ENCODE data around the gene FLOT2. TPM values are rescaled to one million over a fixed set of nuclear protein-coding genes. Genes with fewer than 3 reads are reported as not detected.

The FLOT2 gene
- total RNA-seq, 2 donors from 2014 or later: 92.1 to 125 TPM

DNA sequence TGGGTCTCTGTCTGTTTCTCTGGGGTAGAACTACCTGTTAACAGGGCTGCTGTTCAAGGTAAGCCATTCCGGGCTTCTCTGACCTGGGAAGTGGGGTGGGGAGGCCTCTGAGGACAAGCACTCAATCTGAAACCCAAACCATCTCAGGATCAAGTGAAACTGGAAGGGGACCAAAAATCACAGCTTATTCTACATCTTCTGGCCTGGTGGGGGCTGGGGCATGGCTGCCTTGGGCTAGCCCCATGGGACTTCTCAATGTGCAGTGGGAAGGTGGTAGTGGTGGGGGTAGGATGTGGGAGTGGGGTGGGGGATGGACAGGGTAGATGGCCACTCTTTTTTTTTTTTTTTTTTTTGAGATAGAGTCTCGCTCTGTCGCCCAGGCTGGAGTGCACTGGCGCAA lies 5.5 kb downstream of the FLOT2 start:
- TF ChIP-seq, protein P1, sequence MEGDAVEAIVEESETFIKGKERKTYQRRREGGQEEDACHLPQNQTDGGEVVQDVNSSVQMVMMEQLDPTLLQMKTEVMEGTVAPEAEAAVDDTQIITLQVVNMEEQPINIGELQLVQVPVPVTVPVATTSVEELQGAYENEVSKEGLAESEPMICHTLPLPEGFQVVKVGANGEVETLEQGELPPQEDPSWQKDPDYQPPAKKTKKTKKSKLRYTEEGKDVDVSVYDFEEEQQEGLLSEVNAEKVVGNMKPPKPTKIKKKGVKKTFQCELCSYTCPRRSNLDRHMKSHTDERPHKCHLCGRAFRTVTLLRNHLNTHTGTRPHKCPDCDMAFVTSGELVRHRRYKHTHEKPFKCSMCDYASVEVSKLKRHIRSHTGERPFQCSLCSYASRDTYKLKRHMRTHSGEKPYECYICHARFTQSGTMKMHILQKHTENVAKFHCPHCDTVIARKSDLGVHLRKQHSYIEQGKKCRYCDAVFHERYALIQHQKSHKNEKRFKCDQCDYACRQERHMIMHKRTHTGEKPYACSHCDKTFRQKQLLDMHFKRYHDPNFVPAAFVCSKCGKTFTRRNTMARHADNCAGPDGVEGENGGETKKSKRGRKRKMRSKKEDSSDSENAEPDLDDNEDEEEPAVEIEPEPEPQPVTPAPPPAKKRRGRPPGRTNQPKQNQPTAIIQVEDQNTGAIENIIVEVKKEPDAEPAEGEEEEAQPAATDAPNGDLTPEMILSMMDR (IDR thresholded peaks at IDR 0.05): no peak

DNA sequence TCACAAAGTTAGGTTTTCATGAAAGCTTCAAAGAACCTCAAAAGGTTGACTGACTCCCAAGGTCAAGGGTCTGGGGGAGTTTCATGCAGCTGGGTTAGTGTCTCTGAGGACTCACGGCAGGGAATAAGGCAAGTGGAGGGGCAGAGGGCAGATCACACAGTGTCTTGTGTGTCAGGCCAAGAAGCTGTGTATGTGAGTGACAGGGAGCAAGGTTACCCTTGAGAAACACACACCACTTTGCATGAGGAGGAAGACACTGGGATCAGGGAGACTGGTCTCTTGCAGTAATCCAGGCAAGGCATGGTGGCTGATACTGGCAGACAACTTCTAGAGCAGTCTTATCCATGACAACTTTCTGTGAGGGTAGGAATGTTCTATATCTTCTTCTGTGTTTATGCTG lies 6.3 kb downstream of the FLOT2 start:
- H3K4me3 ChIP-seq: no peak overlapping the region
- H3K36me3 ChIP-seq: no peaks in the 10 kb centered on the region
- DNase-seq: no peak
- H3K27me3 ChIP-seq: no peaks in the 10 kb centered on the region
- intact Hi-C loops (cut with DNase I): no loop called here
- no peak overlapping the region for H3K27ac ChIP-seq
- no peak overlapping the region for H3K9ac ChIP-seq (ENCODE audit: low read depth in 2 of 2, low read length in 2 of 2)
- H3K9me3 ChIP-seq: no peaks in the 10 kb centered on the region
- peaks cover 16% of the 10 kb centered on the region for H3K4me1 ChIP-seq
- TF ChIP-seq, protein P1 (IDR thresholded peaks at IDR 0.05): no peak

More for the DNA sequence above, 5.5 kb downstream of the FLOT2 start:
- intact Hi-C loops (cut with DNase I): no loop called here
- H3K4me1 ChIP-seq: peaks cover 16% of the 10 kb centered on the region
- DNase-seq: no peak
- no peaks in the 10 kb centered on the region for H3K9me3 ChIP-seq
- H3K27ac ChIP-seq: no peak overlapping the region
- no peaks in the 10 kb centered on the region for H3K36me3 ChIP-seq
- no peak overlapping the region for H3K9ac ChIP-seq (ENCODE audit: low read depth in 2 of 2, low read length in 2 of 2)
- no peaks in the 10 kb centered on the region for H3K27me3 ChIP-seq
- no peak overlapping the region for H3K4me3 ChIP-seq

DNA sequence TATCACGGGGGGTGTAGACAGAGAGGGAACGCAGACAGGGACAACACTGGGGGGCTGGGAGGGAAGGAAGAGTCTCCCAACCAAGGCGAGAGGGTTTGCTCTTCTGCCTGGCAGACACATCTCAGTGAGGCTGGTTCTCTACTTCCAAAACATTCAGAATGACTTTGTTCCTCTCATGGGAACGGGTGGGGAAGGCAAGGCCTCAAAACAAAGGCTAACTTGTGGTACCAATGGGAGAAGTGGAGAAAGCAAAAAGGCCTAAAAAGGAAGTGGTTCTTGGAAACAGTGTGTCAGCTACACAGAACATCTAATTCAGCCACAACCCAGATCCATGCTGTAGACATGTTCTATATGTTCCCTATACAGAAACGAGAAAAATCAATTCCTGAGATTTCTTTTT lies 7.5 kb downstream of the FLOT2 start:
- Histone ChIP-seq H3K27ac (no peak overlapping the region), H3K36me3 (no peaks in the 10 kb centered on the region), H3K4me1 (peaks cover 13% of the 10 kb centered on the region), H3K27me3 (no peaks in the 10 kb centered on the region), H3K9me3 (no peaks in the 10 kb centered on the region), H3K9ac (ENCODE audit: low read depth in 2 of 2, low read length in 2 of 2) (no peak overlapping the region), H3K4me3 (no peak overlapping the region)
- DNase-seq: no peak
- intact Hi-C loops (cut with DNase I): no loop called here
- TF ChIP-seq, protein P1 (IDR thresholded peaks at IDR 0.05): no peak

DNA sequence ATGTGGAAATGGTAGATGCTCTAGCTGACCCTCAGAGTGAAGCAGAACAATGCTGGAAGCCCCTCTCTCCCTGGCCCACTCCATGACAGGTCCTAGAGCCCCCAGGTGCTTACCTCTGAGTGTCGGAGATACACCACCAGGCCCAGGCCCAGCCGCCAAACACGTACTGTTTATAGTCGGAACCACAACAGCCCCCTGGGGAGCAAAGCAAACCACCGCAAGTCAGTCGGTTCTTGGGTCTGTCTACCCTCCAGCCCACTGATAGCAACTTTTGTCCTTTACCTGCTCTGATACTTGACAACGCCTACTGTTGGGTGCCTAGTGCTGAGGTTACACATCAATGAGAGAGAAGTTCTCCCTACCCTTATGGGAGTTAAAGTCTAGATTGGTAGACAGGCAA lies 8.7 kb downstream of the FLOT2 start:
- intact Hi-C loops (cut with DNase I): no loop called here
- Histone ChIP-seq H3K4me3 (no peak overlapping the region), H3K27ac (no peak overlapping the region), H3K9me3 (no peaks in the 10 kb centered on the region), H3K27me3 (no peaks in the 10 kb centered on the region), H3K4me1 (peaks cover 9% of the 10 kb centered on the region), H3K36me3 (no peaks in the 10 kb centered on the region), H3K9ac (ENCODE audit: low read depth in 2 of 2, low read length in 2 of 2) (no peak overlapping the region)
- TF ChIP-seq, protein P1 (IDR thresholded peaks at IDR 0.05): no peak
- DNase-seq: no peak

DNA sequence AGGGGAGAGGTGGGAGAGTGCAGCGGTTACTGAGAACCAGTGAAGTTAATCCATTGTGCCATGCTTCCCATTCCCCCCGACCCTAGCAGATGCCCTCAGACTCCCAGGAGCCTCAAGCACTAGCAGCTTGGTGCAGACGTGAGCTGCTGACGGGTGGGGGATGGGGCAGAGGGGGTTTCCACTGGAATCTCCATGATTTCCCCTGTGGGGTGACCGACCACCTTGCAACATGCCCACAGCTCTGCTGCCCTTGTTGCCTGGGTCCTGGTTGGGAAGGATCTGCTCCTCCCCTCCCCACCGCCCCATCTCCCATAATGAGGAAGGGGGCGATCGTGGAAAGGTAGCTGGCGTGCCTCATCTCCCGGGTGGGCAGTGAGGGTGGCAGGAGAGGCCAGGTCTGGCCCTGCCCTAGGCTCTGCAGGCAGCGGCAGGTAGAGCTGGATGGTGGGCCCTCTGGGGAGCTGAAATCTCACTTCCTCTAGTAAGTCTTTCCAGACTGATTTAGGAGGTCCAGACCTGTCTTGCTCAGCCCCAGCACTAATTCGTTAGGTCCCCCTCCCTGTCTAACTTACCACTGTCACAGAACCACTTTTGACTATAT lies 9.6 kb downstream of the FLOT2 start:
- Histone ChIP-seq H3K36me3 (no peaks in the 10 kb centered on the region), H3K27ac (no peak overlapping the region), H3K9me3 (no peaks in the 10 kb centered on the region), H3K27me3 (no peaks in the 10 kb centered on the region), H3K4me1 (peaks cover 1% of the 10 kb centered on the region), H3K9ac (ENCODE audit: low read depth in 2 of 2, low read length in 2 of 2) (no peak overlapping the region), H3K4me3 (no peak overlapping the region)
- intact Hi-C loops (cut with DNase I): no loop called here
- no peak for DNase-seq
- TF ChIP-seq, protein P1 (IDR thresholded peaks at IDR 0.05): no peak

All from colonic mucosa (tissue), 4 donors.